H7 (cell line): ENCODE results near the gene BRINP3. TPM values are rescaled to one million over a fixed set of nuclear protein-coding genes. Genes with fewer than 3 reads are reported as not detected.

Experiments used
- DNase-seq: peaks from one replicate; pipeline ENCODE4 v3.0.0; 2012
- H3K27me3 ChIP-seq: 2 replicates; pipeline ENCODE4 v1.6.0; 2011; ENCODE audit warnings: mild to moderate bottlenecking, low read length; ENCODE audit not compliant: control insufficient read depth, insufficient read depth
- H3K36me3 ChIP-seq: replicated peaks from 2 replicates; pipeline ENCODE4 v1.5.1; 2011; ENCODE audit warnings: low read length; ENCODE audit not compliant: control insufficient read depth, insufficient read depth
- H3K4me3 ChIP-seq: 2 replicates; pipeline ENCODE4 v1.5.1; 2011; ENCODE audit warnings: low read depth, mild to moderate bottlenecking, control low read depth, low read length, moderate library complexity; ENCODE audit not compliant: insufficient read depth
- total RNA-seq: library from RNA; depleted of rRNA; stranded (reverse); fragments of >200 nt; shearing (Covaris generic); gene quantifications from 2 replicates; pipeline ENCODE4 v1.2.3, GENCODE V29; 2014

BRINP3 gene
- total RNA-seq, 1 experiment from 2014 or later, result not detected

- Histone ChIP-seq H3K4me3 (peak overlapping the region; percentile 17), H3K36me3 (no peaks in the 10 kb centered on the region), H3K27me3 (peaks cover 51% of the 10 kb centered on the region)
- no peak for DNase-seq
These were observed 2.9 kb downstream of the BRINP3 start for GRCh38 chr1:190474650-190475211.

- peaks cover 51% of the 10 kb centered on the region for H3K27me3 ChIP-seq
- DNase-seq, result no peak
These were observed 3.7 kb downstream of the BRINP3 start for GRCh38 chr1:190474010-190474409.

GRCh38 chr1:190472494-190472893 lies 5.2 kb downstream of the BRINP3 start:
- H3K27me3 ChIP-seq, result peaks cover 41% of the 10 kb centered on the region
- no peak for DNase-seq
- no peak overlapping the region for H3K4me3 ChIP-seq
- H3K36me3 ChIP-seq, result no peaks in the 10 kb centered on the region

More at GRCh38 chr1:190474010-190474409, 3.7 kb downstream of the BRINP3 start:
- Histone ChIP-seq H3K36me3 (no peaks in the 10 kb centered on the region), H3K4me3 (no peak overlapping the region)

GRCh38 chr1:190472042-190472441 lies 5.6 kb downstream of the BRINP3 start:
- no peak overlapping the region for H3K4me3 ChIP-seq
- H3K27me3 ChIP-seq, result peaks cover 37% of the 10 kb centered on the region
- no peak for DNase-seq
- H3K36me3 ChIP-seq, result no peaks in the 10 kb centered on the region

- no peaks in the 10 kb centered on the region for H3K27me3 ChIP-seq
- H3K4me3 ChIP-seq, result no peak overlapping the region
- H3K36me3 ChIP-seq, result no peaks in the 10 kb centered on the region
- DNase-seq, result no peak
These were observed 13.0 kb downstream of the BRINP3 start for GRCh38 chr1:190464690-190465089.

GRCh38 chr1:190456129-190456528 lies 21.5 kb downstream of the BRINP3 start:
- Histone ChIP-seq H3K27me3 (no peaks in the 10 kb centered on the region), H3K36me3 (no peaks in the 10 kb centered on the region), H3K4me3 (no peak overlapping the region)
- DNase-seq, result no peak

GRCh38 chr1:190455631-190456030 lies 22.0 kb downstream of the BRINP3 start:
- no peak for DNase-seq
- Histone ChIP-seq H3K27me3 (no peaks in the 10 kb centered on the region), H3K36me3 (no peaks in the 10 kb centered on the region), H3K4me3 (no peak overlapping the region)

GRCh38 chr1:190453550-190453949 lies 24.1 kb downstream of the BRINP3 start:
- no peaks in the 10 kb centered on the region for H3K27me3 ChIP-seq
- DNase-seq, result no peak
- no peaks in the 10 kb centered on the region for H3K36me3 ChIP-seq
- no peak overlapping the region for H3K4me3 ChIP-seq

- Histone ChIP-seq H3K4me3 (no peak overlapping the region), H3K27me3 (no peaks in the 10 kb centered on the region), H3K36me3 (no peaks in the 10 kb centered on the region)
- DNase-seq, result no peak
These were observed 25.3 kb downstream of the BRINP3 start for GRCh38 chr1:190452272-190452848.

- Histone ChIP-seq H3K36me3 (no peaks in the 10 kb centered on the region), H3K4me3 (no peak overlapping the region), H3K27me3 (no peaks in the 10 kb centered on the region)
- DNase-seq, result no peak
These were observed 33.2 kb downstream of the BRINP3 start for GRCh38 chr1:190444464-190444863.

GRCh38 chr1:190439447-190439846 lies 38.2 kb downstream of the BRINP3 start:
- Histone ChIP-seq H3K27me3 (no peaks in the 10 kb centered on the region), H3K4me3 (no peak overlapping the region), H3K36me3 (no peaks in the 10 kb centered on the region)
- no peak for DNase-seq

- Histone ChIP-seq H3K27me3 (no peaks in the 10 kb centered on the region), H3K4me3 (no peak overlapping the region), H3K36me3 (no peaks in the 10 kb centered on the region)
- no peak for DNase-seq
These were observed 41.0 kb downstream of the BRINP3 start for GRCh38 chr1:190436615-190437014.

GRCh38 chr1:190429932-190430331 lies 47.7 kb downstream of the BRINP3 start:
- no peaks in the 10 kb centered on the region for H3K36me3 ChIP-seq
- H3K4me3 ChIP-seq, result no peak overlapping the region
- no peaks in the 10 kb centered on the region for H3K27me3 ChIP-seq
- DNase-seq, result no peak

- Histone ChIP-seq H3K36me3 (no peaks in the 10 kb centered on the region), H3K27me3 (no peaks in the 10 kb centered on the region), H3K4me3 (no peak overlapping the region)
- no peak for DNase-seq
These were observed 48.5 kb downstream of the BRINP3 start for GRCh38 chr1:190429141-190429540.

GRCh38 chr1:190416239-190416638 lies 61.4 kb downstream of the BRINP3 start:
- no peak overlapping the region for H3K4me3 ChIP-seq
- no peak for DNase-seq
- H3K36me3 ChIP-seq, result no peaks in the 10 kb centered on the region
- H3K27me3 ChIP-seq, result no peaks in the 10 kb centered on the region

- Histone ChIP-seq H3K4me3 (no peak overlapping the region), H3K36me3 (no peaks in the 10 kb centered on the region), H3K27me3 (no peaks in the 10 kb centered on the region)
- DNase-seq, result no peak
These were observed 64.5 kb downstream of the BRINP3 start for GRCh38 chr1:190413142-190413541.
